GM10266 (cell line): ENCODE measurements around the gene EMC6.

ENCODE experiments used
- DNase-seq: peaks from one replicate; pipeline ENCODE4 v3.0.0; 2012; ENCODE audit errors: extremely low spot score
- CTCF ChIP-seq: IDR thresholded peaks from 2 replicates; pipeline ENCODE4 v1.5.1; 2012; ENCODE audit warnings: mild to moderate bottlenecking, low read depth; ENCODE audit not compliant: control insufficient read depth, insufficient read depth; ENCODE audit errors: missing control alignments

Gene EMC6

GRCh38 chr17:3656755-3657587 lies 11.6 kb upstream of the EMC6 start:
- no peak for TF ChIP-seq CTCF
- no peak for DNase-seq

GRCh38 chr17:3657588-3657869 lies 11.1 kb upstream of the EMC6 start:
- TF ChIP-seq CTCF = no peak
- DNase-seq = no peak

GRCh38 chr17:3657874-3658783 lies 10.5 kb upstream of the EMC6 start:
- no peak for TF ChIP-seq CTCF
- no peak for DNase-seq

- no peak for TF ChIP-seq CTCF
Measured at GRCh38 chr17:3658784-3659449, 9.7 kb upstream of the EMC6 start.

GRCh38 chr17:3659541-3660111 lies 9.0 kb upstream of the EMC6 start:
- no peak for DNase-seq
- no peak for TF ChIP-seq CTCF

More at GRCh38 chr17:3658784-3659449, 9.7 kb upstream of the EMC6 start:
- no peak for DNase-seq

GRCh38 chr17:3660311-3660891 lies 8.2 kb upstream of the EMC6 start:
- no peak for TF ChIP-seq CTCF
- DNase-seq = no peak
